DND-41 (cell line): ENCODE results near the gene PRSS21.

Source experiments
- ATAC-seq: fragments of 200-7000 bp; cut with Tn5 transposase; 3 replicates; pipeline ENCODE4 v1.9.1; 2021; ENCODE audit warnings: low read depth; ENCODE audit not compliant: insufficient read depth
- DNase-seq: peaks from one replicate; pipeline ENCODE4 v3.0.0-alpha.2; 2020
- H2AFZ ChIP-seq: 2 replicates; pipeline ENCODE4 v1.6.0; 2012; ENCODE audit warnings: low read depth, low read length
- H3K27ac ChIP-seq: 2 replicates; pipeline ENCODE4 v1.5.1; 2012; ENCODE audit warnings: low read length, inconsistent platforms
- H3K27me3 ChIP-seq: fragments of 200-600 bp; sonication (generic); 2 replicates; pipeline ENCODE4 v1.6.0; 2012; ENCODE audit warnings: low read length, mild to moderate bottlenecking, inconsistent platforms; ENCODE audit not compliant: insufficient read depth, poor library complexity
- H3K36me3 ChIP-seq: 2 replicates; pipeline ENCODE4 v1.5.1; 2012; ENCODE audit warnings: low read length, inconsistent platforms; ENCODE audit not compliant: insufficient read depth
- H3K4me1 ChIP-seq: 2 replicates; pipeline ENCODE4 v1.5.1; 2012; ENCODE audit warnings: mild to moderate bottlenecking, low read length; ENCODE audit not compliant: insufficient read depth
- H3K4me2 ChIP-seq: 2 replicates; pipeline ENCODE4 v1.6.0; 2012; ENCODE audit warnings: mild to moderate bottlenecking, moderate library complexity, low read length, inconsistent platforms; ENCODE audit not compliant: insufficient read depth
- H3K4me3 ChIP-seq, 2 experiments: fragments of 200-600 bp in 1 of 2; shearing (Covaris generic) in 1 of 2; 2 replicates each; pipeline ENCODE4 v1.5.1; 2012 to 2016; ENCODE audit warnings: inconsistent platforms in 2 of 2, low read length in 2 of 2, mild to moderate bottlenecking in 2 of 2, low read depth in 1 of 2, moderate library complexity in 1 of 2
- H3K79me2 ChIP-seq: 2 replicates; pipeline ENCODE4 v1.6.0; 2012; ENCODE audit warnings: low read length, inconsistent platforms; ENCODE audit not compliant: insufficient read depth
- H3K9ac ChIP-seq: 2 replicates; pipeline ENCODE4 v1.6.0; 2012; ENCODE audit warnings: low read depth, mild to moderate bottlenecking, inconsistent platforms, low read length, moderate library complexity
- H3K9me3 ChIP-seq: 2 replicates; pipeline ENCODE4 v1.5.1; 2012; ENCODE audit warnings: low read length, moderate library complexity, mild to moderate bottlenecking, inconsistent platforms; ENCODE audit not compliant: insufficient read depth, severe bottlenecking
- H4K20me1 ChIP-seq: 2 replicates; pipeline ENCODE4 v1.6.0; 2012; ENCODE audit warnings: low read length; ENCODE audit not compliant: insufficient read depth
- CTCF ChIP-seq: IDR thresholded peaks from 2 replicates; pipeline ENCODE4 v1.5.1; 2012; ENCODE audit warnings: borderline replicate concordance, low read length, moderate library complexity, mild to moderate bottlenecking; ENCODE audit not compliant: poor library complexity, severe bottlenecking; ENCODE audit errors: extremely low read depth
- EZH2 ChIP-seq: IDR thresholded peaks from 3 replicates; pipeline ENCODE4 v1.6.1; 2012; ENCODE audit warnings: borderline replicate concordance, low read depth, mild to moderate bottlenecking, moderate library complexity, low read length, inconsistent platforms; ENCODE audit not compliant: severe bottlenecking

The PRSS21 gene

GRCh38 chr16:2852731-2853507 is 35.9 kb downstream of the PRSS21 start:
- Histone ChIP-seq H3K4me1 (no peaks in the 10 kb centered on the region), H3K27ac (no peak overlapping the region), H3K9ac (no peak overlapping the region), H3K36me3 (no peaks in the 10 kb centered on the region), H3K4me3 (no peak overlapping the region), H3K9me3 (peaks cover 6% of the 10 kb centered on the region), H4K20me1 (no peaks in the 10 kb centered on the region), H2AFZ (no peak overlapping the region), H3K79me2 (no peaks in the 10 kb centered on the region), H3K4me2 (no peak overlapping the region), H3K27me3 (peaks cover 6% of the 10 kb centered on the region)
- DNase-seq: no peak
- no peak for ATAC-seq
- TF ChIP-seq CTCF (no peak), EZH2 (no peak)

GRCh38 chr16:2853531-2854073 is 36.6 kb downstream of the PRSS21 start:
- Histone ChIP-seq H3K79me2 (no peaks in the 10 kb centered on the region), H3K9ac (no peak overlapping the region), H2AFZ (no peak overlapping the region), H3K36me3 (no peaks in the 10 kb centered on the region), H3K27me3 (peaks cover 12% of the 10 kb centered on the region), H3K9me3 (peaks cover 6% of the 10 kb centered on the region), H3K4me2 (no peak overlapping the region), H4K20me1 (no peaks in the 10 kb centered on the region), H3K4me3 (no peak overlapping the region), H3K4me1 (no peaks in the 10 kb centered on the region), H3K27ac (no peak overlapping the region)
- no peak for TF ChIP-seq EZH2
- TF ChIP-seq CTCF: no peak
- no peak for DNase-seq
- ATAC-seq: no peak

- peaks cover 13% of the 10 kb centered on the region for H3K27me3 ChIP-seq
- no peak overlapping the region for H3K9ac ChIP-seq
- H3K4me3 ChIP-seq: no peak overlapping the region
- ATAC-seq (no peak), DNase-seq (peak; percentile 24)
- no peaks in the 10 kb centered on the region for H3K4me1 ChIP-seq
- peaks cover 6% of the 10 kb centered on the region for H3K9me3 ChIP-seq
- no peaks in the 10 kb centered on the region for H3K36me3 ChIP-seq
- no peak overlapping the region for H3K4me2 ChIP-seq
- no peak for TF ChIP-seq EZH2
- TF ChIP-seq CTCF: peak; percentile 73
- H3K27ac ChIP-seq: no peak overlapping the region
- H4K20me1 ChIP-seq: no peaks in the 10 kb centered on the region
- no peak overlapping the region for H2AFZ ChIP-seq
- H3K79me2 ChIP-seq: no peaks in the 10 kb centered on the region
Measured at GRCh38 chr16:2854700-2855309, 37.8 kb downstream of the PRSS21 start.
